Thyroid gland (tissue), 4 donors: ENCODE data around the gene EML4.

Experiments used
- POLR2A ChIP-seq, 2 donors: fragments of 450-650 bp; IDR thresholded peaks; one replicate each; pipeline ENCODE4 v1.6.1; 2017; ENCODE audit warnings: antibody characterized with exemption in 2 of 2, mild to moderate bottlenecking in 2 of 2, moderate library complexity in 1 of 2
- TF ChIP-seq, protein P1 (sequence below), 6 experiments: fragments of 200-600 bp in 3 of 6; fragments of 450-650 bp in 3 of 6; sonication (generic) in 3 of 6; IDR thresholded peaks; one replicate each; pipeline ENCODE4 v1.5.1; 2016 to 2019; ENCODE audit warnings: antibody characterized with exemption in 6 of 6, mild to moderate bottlenecking in 2 of 6, inconsistent platforms in 1 of 6, moderate library complexity in 1 of 6

DNA sequence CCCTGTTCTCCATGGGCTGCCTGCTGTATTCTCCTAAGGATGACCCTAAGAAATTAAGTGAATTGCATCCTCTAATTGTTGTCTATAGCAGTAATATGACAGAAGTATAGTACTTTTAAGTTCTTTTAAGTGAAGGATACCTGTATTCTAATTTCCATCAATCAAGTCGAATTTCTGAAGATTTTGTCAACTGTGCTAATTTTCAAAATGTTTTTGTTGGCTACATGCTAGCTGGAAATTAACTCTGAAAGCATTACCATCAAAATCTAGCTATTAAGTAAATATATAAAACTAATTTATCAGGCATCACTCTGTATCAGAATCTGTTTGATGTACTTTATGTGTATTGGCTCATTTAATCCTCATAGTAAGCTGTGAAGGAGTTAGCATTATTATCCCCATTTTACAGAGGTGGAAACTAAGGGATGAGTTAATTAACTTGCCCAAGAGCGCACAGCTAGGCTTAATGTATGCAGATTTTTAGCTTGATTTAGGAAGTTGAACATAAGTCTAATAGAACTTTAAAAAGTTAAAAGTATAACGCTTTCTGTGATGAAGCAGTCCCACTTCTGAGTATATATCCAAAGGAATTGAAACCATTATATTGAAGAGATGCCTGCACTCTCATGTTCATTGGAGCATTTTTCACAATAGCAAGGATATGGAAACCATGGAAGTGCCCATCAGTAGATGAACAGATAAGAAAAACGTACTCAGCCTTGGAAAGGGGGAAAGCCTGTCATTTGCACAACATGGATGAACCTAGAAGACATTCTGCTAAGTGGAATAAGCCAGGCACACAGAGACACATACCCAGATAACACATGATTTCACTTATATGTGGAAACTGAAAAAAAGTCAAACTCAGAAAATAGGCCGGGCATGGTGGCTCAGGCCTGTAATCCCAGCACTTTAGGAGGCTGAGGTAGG lies 32.0 kb downstream of the EML4 start:
- TF ChIP-seq, protein P1, sequence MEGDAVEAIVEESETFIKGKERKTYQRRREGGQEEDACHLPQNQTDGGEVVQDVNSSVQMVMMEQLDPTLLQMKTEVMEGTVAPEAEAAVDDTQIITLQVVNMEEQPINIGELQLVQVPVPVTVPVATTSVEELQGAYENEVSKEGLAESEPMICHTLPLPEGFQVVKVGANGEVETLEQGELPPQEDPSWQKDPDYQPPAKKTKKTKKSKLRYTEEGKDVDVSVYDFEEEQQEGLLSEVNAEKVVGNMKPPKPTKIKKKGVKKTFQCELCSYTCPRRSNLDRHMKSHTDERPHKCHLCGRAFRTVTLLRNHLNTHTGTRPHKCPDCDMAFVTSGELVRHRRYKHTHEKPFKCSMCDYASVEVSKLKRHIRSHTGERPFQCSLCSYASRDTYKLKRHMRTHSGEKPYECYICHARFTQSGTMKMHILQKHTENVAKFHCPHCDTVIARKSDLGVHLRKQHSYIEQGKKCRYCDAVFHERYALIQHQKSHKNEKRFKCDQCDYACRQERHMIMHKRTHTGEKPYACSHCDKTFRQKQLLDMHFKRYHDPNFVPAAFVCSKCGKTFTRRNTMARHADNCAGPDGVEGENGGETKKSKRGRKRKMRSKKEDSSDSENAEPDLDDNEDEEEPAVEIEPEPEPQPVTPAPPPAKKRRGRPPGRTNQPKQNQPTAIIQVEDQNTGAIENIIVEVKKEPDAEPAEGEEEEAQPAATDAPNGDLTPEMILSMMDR (IDR thresholded peaks at IDR 0.05) = no peak
- TF ChIP-seq POLR2A (IDR thresholded peaks at IDR 0.05) = no peak
